ENCODE measurements around the gene DISC1. TPM values are rescaled to one million over a fixed set of nuclear protein-coding genes. Genes with fewer than 3 reads are reported as not detected.

Gene DISC1
- total RNA-seq (2022; extraction: Qiagen RNA extraction; ENCODE audit: low read depth) = 0.11 to 0.34 TPM (median 0.24 TPM) in 5 replicates

GRCh38 chr1:231626535-231626950 lies at the start of gene DISC1:
DISC1 (plus strand) TSS chr1:231626790; CDS start chr1:231626868, 78 bp downstream.

Other genes with a start within 250 kb of the DISC1 start
- 43.3 to 52.3 TPM (median 51.0 TPM) in 5 replicates for gene EGLN1, start 204.5 kb upstream of the DISC1 start, total RNA-seq (2022; extraction: Qiagen RNA extraction; ENCODE audit: low read depth)
- 34.8 to 45.6 TPM (median 42.7 TPM) in 5 replicates for gene TSNAX, start 98.1 kb upstream of the DISC1 start, total RNA-seq (2022; extraction: Qiagen RNA extraction; ENCODE audit: low read depth)

All from A549 treated with DMSO at 1 μM for 4 hours (cell line).